Memory B cell (primary cell): ENCODE results near the gene EMILIN1.

ENCODE experiments used
- ATAC-seq: fragments of 150-1000 bp; cut with Tn5 transposase; 2 replicates; pipeline ENCODE4 v1.10.0; 2021; ENCODE audit warnings: low read depth, mild to moderate bottlenecking, moderate library complexity
- DNase-seq, 2 donors: peaks; one replicate each; pipeline ENCODE4 v3.0.0; 2022; ENCODE audit warnings: low spot score in 2 of 2
- H3K27ac Mint-ChIP-seq: one replicate; pipeline ENCODE4 v1.8.0; 2022; ENCODE audit warnings: mild to moderate bottlenecking, moderate library complexity, mixed read lengths
- H3K27me3 Mint-ChIP-seq: one replicate; pipeline ENCODE4 v1.8.0; 2022; ENCODE audit warnings: mixed read lengths
- H3K36me3 Mint-ChIP-seq: one replicate; pipeline ENCODE4 v1.8.0; 2022; ENCODE audit warnings: mild to moderate bottlenecking, mixed read lengths
- H3K4me1 Mint-ChIP-seq: one replicate; pipeline ENCODE4 v1.8.0; 2022; ENCODE audit warnings: mixed read lengths
- H3K4me3 Mint-ChIP-seq: one replicate; pipeline ENCODE4 v1.8.0; 2022; ENCODE audit warnings: mild to moderate bottlenecking, moderate library complexity, mixed read lengths
- H3K9me3 Mint-ChIP-seq: one replicate; pipeline ENCODE4 v1.8.0; 2022; ENCODE audit warnings: mixed read lengths

EMILIN1 gene

DNA sequence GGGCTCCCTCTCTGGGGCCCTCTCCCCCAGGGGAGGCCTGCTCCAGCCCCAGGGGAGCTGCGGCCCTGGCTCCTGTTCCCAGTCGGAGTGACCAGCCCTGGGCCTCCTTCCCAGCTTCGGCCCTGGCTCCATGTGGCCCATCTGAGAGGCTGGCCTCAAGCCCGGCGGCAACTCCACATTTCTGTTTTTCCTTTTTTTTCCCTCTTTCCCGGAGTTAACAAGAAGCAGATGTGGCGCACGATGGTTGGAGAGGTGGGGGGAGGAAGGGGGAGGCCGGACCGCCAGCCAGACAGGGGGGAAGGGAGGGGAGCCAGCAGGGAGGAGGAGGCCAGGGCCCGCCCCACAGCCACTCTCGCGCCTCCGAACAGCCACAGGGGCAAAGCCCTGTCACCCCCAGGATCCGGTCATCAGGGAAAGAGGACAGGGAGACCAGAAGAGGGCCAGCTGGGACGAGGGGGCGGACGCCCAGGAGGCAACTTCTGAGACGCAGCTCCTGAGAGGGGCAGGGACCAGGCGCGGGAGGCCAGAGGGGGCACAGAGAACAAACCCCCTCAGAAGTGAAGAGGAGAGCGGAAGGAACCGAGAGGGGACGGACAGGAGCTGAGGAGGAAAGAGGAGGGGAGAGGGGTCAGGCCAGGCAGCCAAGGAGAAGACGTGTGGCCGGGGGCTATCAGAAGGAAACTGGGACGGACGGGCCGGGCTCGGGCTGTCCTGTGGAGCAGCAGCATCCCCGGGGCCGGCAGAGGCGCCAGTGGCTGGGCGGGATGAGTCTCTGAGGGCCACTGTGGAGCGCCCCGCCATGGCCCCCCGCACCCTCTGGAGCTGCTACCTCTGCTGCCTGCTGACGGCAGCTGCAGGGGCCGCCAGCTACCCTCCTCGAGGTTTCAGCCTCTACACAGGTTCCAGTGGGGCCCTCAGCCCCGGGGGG, at the start of gene EMILIN1:
Gene EMILIN1, plus strand, starts transcription at position 349 of the 928 bp plus-strand sequence. Its CDS starts 451 bp downstream, at position 800.
- no peaks in the 10 kb centered on the region for H3K36me3 Mint-ChIP-seq
- no peak within 1 kb of the TSS for H3K4me3 Mint-ChIP-seq
- peaks cover 2% of the 10 kb centered on the region for H3K27me3 Mint-ChIP-seq

DNA sequence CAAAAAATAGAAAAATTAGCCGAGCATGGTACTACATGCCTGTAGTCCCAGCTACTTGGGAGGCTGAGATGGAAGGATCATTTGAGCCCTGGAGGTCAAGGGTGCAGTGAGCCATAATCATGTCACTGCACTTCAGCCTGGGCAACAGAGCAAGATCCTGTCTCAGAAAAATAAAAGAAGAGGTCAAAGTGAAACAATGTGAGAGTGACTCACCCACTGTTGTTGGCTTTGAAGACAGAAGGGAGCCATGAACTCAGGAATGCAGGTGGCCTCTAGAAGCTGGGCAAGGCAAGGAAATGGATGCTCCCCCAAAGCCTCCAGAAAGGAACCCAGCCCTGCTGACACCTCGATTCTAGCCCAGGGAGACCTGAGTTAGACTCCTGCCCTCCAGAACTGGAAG, 49.4 kb upstream of the EMILIN1 start:
- Mint-ChIP-seq H3K36me3 (peaks cover 2% of the 10 kb centered on the region), H3K4me3 (no peak overlapping the region), H3K9me3 (no peaks in the 10 kb centered on the region), H3K27me3 (no peaks in the 10 kb centered on the region), H3K27ac (no peak overlapping the region), H3K4me1 (peaks cover 16% of the 10 kb centered on the region)
- DNase-seq: no peak
- ATAC-seq: no peak

More for the DNA sequence above, at the start of gene EMILIN1:
- no peak for ATAC-seq
- peaks cover 39% of the 10 kb centered on the region for H3K4me1 Mint-ChIP-seq
- no peak within 1 kb of the TSS for H3K27ac Mint-ChIP-seq
- DNase-seq: no peak
- no peaks in the 10 kb centered on the region for H3K9me3 Mint-ChIP-seq

DNA sequence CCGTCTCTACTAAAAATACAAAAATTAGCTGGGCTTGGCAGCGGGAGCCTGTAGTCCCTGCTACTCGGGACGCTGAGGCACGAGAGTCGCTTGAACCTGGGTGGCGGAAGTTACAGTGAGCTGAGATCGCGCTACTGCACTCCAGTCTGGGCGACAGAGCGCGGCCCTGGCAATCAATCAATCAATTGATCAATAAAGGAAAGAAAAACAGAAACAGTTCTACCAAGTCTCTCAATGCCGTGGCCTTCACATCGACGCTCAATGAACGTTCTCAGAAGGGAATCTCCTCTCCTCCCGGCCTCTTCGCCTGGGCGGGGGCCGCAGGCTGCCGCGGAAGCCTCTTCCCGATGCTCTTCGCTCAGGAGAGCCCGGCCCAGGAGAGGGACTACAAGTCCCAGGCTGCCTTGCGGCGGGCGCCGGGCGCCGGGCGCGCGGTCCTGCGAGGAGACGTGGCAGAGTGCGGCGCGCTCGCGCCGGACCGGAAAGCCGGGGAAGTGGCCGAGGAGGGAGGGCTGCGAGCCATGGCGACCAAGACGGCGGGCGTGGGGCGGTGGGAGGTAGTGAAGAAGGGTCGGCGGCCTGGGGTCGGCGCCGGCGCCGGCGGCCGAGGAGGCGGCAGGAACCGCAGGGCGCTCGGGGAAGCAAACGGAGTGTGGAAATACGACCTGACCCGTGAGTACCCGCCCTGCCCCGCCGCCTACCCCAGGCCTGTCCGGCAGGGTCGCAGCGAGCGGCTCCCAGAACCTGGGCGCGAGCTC, 45.7 kb upstream of the EMILIN1 start, which contains the start of gene TMEM214:
Gene TMEM214, plus strand, starts transcription at position 471 of the 758 bp plus-strand sequence. Its CDS starts 51 bp downstream, at position 522.
- peak; percentile 98 for ATAC-seq
- peak within 1 kb of the TSS; percentile 93 for H3K27ac Mint-ChIP-seq
- peak; percentile 58 to 67 for DNase-seq
- H3K27me3 Mint-ChIP-seq: no peaks in the 10 kb centered on the region
- peaks cover 5% of the 10 kb centered on the region for H3K36me3 Mint-ChIP-seq
- H3K4me3 Mint-ChIP-seq: peak within 1 kb of the TSS; percentile 95
- peaks cover 21% of the 10 kb centered on the region for H3K4me1 Mint-ChIP-seq
- no peaks in the 10 kb centered on the region for H3K9me3 Mint-ChIP-seq

DNA sequence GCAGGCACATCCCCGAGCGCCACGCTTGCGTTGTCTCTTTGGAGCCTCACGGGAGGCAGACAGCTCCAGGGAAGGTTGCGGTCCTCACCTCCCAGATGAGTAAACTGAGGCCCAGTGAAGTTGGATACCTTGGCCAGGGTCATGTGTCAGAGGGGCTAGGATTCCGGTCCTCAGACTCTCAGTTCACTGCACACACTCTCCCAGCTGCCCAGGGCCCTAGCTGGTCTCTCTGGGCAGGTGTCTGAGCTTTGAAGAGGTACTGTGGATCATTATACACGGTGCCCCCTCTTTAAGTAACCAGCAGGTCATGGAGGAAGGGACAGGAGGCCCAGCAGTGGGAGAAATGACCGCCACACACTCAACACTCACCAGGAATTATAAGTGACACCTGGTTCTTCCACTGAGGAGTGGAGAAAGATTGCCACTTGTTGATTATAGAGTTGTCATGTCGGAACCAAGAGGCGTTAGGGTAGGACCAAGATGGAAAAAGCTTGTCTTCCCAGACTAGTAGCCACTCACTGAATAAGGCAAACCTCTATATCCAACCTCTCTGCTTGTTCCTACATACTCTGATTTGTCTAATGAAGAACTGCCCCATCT, 45.1 kb upstream of the EMILIN1 start:
- Mint-ChIP-seq H3K9me3 (no peaks in the 10 kb centered on the region), H3K36me3 (peaks cover 5% of the 10 kb centered on the region), H3K4me1 (peaks cover 19% of the 10 kb centered on the region), H3K27ac (peak overlapping the region; percentile 93), H3K27me3 (no peaks in the 10 kb centered on the region), H3K4me3 (peak overlapping the region; percentile 95)
- DNase-seq (no peak), ATAC-seq (no peak)

DNA sequence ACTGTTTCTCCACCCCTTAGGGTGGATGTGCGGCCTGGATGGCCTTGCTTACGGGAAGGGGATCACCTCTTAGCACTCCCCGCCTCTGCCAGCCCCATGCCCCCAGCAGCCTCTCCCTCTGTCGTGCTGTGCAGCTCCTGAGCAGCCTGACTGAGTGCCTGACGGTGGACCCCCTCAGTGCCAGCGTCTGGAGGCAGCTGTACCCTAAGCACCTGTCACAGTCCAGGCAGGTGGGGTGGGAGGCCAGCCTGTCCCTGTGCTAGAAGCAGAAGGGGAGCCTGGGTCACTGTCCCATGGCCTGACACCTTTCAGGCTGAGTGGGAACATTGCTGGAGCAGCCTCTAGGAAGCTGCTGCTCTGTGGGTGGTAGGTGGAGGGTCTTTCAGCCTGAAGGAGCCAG, 40.4 kb upstream of the EMILIN1 start:
- no peaks in the 10 kb centered on the region for H3K9me3 Mint-ChIP-seq
- ATAC-seq (no peak), DNase-seq (no peak)
- H3K36me3 Mint-ChIP-seq: peaks cover 19% of the 10 kb centered on the region
- peaks cover 32% of the 10 kb centered on the region for H3K4me1 Mint-ChIP-seq
- H3K27me3 Mint-ChIP-seq: no peaks in the 10 kb centered on the region
- H3K27ac Mint-ChIP-seq: no peak overlapping the region
- no peak overlapping the region for H3K4me3 Mint-ChIP-seq

DNA sequence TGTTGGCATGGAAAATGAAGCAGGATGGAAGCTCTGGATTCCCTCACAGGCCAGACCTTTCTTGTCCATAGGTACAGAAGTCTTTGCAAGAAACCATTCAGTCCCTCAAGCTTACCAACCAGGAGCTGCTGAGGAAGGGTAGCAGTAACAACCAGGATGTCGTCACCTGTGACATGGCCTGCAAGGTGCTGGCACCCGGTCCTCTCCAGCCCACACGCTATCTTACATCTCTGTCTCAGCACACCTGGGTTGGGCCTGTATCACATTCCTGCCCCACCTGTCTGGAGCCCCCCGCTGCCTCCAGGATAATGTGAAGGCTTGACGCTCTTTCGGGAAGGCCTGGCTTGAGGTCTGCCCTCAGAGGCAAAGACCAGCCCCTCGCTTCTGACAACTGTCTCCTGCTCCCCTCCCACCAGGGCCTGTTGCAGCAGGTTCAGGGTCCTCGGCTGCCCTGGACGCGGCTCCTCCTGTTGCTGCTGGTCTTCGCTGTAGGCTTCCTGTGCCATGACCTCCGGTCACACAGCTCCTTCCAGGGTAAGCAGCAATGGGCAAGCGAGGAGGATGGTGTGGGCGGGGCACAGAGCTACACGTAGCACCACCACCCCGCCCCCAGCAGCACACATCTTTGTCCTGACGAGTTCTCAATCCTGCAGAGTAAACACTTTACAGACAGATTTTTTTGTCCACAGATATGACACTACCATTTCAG, 39.6 kb upstream of the EMILIN1 start:
- ATAC-seq (no peak), DNase-seq (no peak)
- H3K27ac Mint-ChIP-seq: no peak overlapping the region
- H3K4me1 Mint-ChIP-seq: peaks cover 26% of the 10 kb centered on the region
- H3K27me3 Mint-ChIP-seq: no peaks in the 10 kb centered on the region
- H3K36me3 Mint-ChIP-seq: peaks cover 19% of the 10 kb centered on the region
- H3K4me3 Mint-ChIP-seq: no peak overlapping the region
- H3K9me3 Mint-ChIP-seq: no peaks in the 10 kb centered on the region

DNA sequence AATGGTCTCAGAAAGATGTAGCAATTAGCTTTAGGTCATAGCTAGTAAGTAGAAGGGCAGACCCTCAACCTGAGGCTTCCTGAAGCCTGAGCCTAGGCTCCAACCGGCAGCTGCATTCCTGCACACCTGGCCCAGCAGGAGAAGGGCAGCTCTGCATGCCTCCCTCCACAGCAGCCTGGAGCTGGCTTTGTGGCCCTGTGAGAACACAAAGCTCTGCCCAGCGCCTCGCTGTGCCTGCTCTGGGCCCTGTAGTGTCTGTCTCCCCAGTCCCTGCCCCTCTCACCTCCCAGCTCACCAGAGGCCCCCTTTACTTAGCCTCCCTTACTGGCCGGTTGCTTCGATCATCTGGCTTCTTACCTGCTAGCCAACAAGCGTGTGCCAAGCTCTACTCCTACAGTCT, 39.0 kb upstream of the EMILIN1 start:
- Mint-ChIP-seq H3K27ac (peak overlapping the region; percentile 50), H3K36me3 (peaks cover 19% of the 10 kb centered on the region), H3K4me3 (no peak overlapping the region), H3K27me3 (no peaks in the 10 kb centered on the region), H3K9me3 (no peaks in the 10 kb centered on the region), H3K4me1 (peaks cover 23% of the 10 kb centered on the region)
- no peak for ATAC-seq
- DNase-seq: no peak

DNA sequence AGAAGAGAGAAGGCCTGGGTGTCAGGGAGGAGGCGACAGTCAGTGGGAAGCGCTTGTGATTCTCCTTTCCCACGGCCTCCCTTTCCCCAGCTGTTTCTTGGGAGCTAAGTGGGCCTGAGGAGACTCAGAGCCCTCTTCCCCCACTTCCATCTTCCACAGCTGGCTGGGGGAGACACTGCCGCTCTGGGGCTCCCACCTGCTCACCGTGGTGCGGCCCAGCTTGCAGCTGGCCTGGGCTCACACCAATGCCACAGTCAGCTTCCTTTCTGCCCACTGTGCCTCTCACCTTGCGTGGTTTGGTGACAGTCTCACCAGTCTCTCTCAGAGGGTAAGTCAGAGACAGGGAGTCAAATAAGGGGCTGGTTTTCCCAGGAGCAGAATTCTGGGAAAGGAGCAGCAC, 38.5 kb upstream of the EMILIN1 start:
- H3K4me3 Mint-ChIP-seq: no peak overlapping the region
- H3K9me3 Mint-ChIP-seq: no peaks in the 10 kb centered on the region
- H3K36me3 Mint-ChIP-seq: peaks cover 19% of the 10 kb centered on the region
- ATAC-seq (no peak), DNase-seq (no peak)
- H3K27ac Mint-ChIP-seq: peak overlapping the region; percentile 50
- H3K27me3 Mint-ChIP-seq: no peaks in the 10 kb centered on the region
- H3K4me1 Mint-ChIP-seq: peaks cover 22% of the 10 kb centered on the region

DNA sequence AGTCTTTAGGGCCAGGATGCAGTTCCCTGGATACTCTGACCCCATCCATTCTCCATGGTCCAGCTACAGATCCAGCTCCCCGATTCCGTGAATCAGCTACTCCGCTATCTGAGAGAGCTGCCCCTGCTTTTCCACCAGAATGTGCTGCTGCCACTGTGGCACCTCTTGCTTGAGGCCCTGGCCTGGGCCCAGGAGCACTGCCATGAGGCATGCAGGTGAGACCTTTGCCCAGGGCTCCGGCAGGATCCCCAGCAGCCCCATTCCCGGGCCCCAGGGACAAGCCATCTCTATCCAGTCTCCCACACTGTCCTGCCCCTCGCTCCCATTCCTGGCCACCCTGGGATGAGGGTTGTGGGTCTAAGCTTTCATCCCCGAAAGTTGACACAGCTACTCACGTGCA, 38.1 kb upstream of the EMILIN1 start:
- no peaks in the 10 kb centered on the region for H3K27me3 Mint-ChIP-seq
- H3K4me1 Mint-ChIP-seq: peaks cover 21% of the 10 kb centered on the region
- no peak for ATAC-seq
- no peaks in the 10 kb centered on the region for H3K9me3 Mint-ChIP-seq
- H3K27ac Mint-ChIP-seq: peak overlapping the region; percentile 100
- no peak overlapping the region for H3K4me3 Mint-ChIP-seq
- peaks cover 19% of the 10 kb centered on the region for H3K36me3 Mint-ChIP-seq
- DNase-seq: no peak

DNA sequence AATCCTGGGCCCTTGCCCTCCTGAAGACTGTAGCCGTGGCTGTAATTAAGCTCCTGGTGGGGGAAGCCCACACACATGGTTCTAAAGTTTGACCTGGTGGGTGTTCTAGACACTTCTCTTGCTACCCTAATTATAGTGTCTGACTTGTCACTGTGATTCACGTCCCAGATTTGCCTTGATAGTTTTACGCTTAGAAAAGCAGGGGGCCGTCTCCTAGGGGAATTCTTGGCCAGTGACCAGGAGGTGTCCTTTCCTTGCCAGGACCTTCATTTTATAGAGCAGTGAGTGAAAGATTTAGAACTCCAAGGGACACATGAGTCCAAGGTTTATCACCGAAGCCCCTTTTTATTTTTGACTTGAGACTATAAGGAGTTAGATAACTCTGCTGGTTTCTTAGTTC, 36.7 kb upstream of the EMILIN1 start:
- Mint-ChIP-seq H3K4me1 (peaks cover 21% of the 10 kb centered on the region), H3K27ac (peak overlapping the region; percentile 100), H3K36me3 (peaks cover 19% of the 10 kb centered on the region), H3K9me3 (no peaks in the 10 kb centered on the region), H3K27me3 (no peaks in the 10 kb centered on the region), H3K4me3 (peak overlapping the region; percentile 79)
- ATAC-seq (peak; percentile 42), DNase-seq (peak in 1 of 2 donors; percentile 39)

DNA sequence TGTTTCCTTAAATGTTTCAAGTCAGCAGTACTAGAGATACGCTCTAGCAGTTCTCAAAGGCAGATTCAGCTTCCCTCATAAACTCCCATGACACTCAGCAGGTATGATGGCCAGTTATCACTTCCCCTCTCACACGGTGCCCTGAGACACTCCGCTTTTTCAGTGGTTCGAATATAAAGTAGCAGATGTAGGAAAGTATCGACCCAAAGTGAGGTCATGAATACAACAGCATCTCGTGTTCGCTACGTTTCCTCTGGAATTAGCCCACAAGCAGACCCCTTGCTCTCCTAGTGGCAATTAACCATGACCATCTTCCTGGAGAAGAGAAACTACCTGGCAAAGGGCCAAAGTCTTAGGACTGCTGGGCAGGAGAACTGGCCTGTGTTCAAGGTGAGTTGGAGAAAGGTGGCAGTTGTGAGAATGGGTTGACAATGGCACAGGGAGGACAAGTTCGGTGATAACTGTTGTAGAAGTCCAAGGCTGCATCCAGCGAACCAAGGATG, 36.2 kb upstream of the EMILIN1 start:
- Mint-ChIP-seq H3K9me3 (no peaks in the 10 kb centered on the region), H3K27me3 (no peaks in the 10 kb centered on the region), H3K27ac (peak overlapping the region; percentile 100), H3K4me1 (peaks cover 21% of the 10 kb centered on the region), H3K36me3 (peaks cover 16% of the 10 kb centered on the region), H3K4me3 (peak overlapping the region; percentile 79)
- DNase-seq: peak; percentile 43 to 74
- peak; percentile 98 for ATAC-seq

DNA sequence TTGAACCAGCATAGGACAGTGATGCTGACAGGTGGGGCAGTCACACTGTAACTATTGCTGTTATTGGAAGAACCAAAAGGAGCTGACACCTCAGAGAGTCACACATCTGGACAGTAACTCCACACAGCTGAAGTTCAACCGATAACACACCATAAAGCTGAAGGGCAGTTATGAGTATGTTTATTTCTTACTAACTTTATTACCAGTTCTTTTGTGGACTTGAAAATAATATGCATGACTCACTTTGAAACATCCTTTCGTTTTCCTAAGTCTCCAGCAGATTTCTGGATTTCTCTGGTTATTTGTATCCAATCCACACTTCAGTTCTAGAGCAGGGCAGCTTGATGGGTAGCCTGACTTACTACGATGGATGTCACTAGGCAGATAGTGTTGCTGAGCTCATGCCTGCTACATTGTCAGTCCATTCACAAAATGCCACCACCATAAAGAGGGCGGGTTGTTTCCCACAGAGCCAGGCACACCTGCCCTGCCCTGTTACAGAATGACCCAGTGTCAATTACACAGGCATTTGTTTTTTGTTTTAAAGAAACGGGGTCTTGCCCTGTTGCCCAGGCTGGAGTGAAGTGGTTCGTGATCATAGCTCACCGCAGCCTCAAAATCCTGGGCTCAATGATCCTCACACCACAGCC, 35.3 kb upstream of the EMILIN1 start:
- Mint-ChIP-seq H3K4me1 (peaks cover 21% of the 10 kb centered on the region), H3K27ac (peak overlapping the region; percentile 100), H3K9me3 (no peaks in the 10 kb centered on the region), H3K36me3 (peaks cover 14% of the 10 kb centered on the region), H3K4me3 (no peak overlapping the region), H3K27me3 (no peaks in the 10 kb centered on the region)
- DNase-seq: no peak
- ATAC-seq: no peak
